ENCODE results near the gene ZDHHC12.
"Not testable (repeated sequence)": the region's sequence is repeated elsewhere in the genome, so short reads cannot be mapped to it uniquely, and the experiment has no call there.

Gene ZDHHC12

DNA sequence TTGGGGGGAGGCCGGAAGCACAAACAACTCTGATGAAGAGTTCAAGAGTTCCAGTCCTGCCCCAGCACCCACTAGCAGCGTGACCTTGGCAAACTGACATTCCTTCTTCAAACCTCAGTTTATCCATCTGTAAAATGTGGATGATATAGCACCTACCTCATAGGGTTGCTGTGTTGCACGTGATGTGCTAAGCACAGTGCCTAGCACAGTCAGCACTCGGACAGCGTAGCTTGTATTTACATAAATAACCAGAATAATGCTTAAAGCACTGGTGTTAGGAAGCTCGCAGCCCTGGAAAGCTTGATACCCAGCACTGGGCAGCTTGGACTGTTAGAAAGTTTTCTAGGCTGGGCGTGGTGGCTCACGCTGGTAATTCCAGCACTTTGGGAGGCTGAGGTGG, 16.5 kb downstream of the ZDHHC12 start:
- DNase-seq (ENCODE audit: low read depth in 2 of 2) = no peak

DNA sequence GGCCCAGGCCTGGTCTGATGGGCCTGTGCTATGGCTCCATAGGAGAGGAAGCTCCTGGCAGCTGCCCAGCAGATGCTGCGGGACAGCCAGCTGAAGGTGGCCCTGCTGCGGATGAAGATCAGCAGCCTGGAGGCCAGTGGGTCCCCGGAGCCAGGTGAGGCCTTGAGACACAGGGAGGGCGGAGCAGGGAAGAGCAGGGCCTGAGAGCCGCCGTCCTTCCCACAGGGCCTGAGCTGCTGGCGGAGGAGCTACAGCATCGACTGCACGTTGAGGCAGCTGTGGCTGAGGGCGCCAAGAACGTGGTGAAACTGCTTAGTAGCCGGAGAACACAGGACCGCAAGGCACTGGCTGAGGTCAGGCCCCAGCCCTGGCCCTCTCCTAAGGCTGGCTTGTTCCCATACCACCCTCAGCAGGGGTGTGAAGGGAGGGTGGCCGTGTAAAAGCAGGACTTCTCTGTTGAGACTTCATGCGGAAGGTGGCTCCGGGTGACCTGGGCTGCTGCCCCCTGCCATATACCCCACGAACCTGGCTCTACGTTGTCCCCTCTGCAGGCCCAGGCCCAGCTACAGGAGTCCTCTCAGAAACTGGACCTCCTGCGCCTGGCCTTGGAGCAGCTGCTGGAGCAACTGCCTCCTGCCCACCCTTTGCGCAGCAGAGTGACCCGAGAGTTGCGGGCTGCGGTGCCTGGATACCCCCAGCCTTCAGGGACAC, 17.1 kb downstream of the ZDHHC12 start:
- no peak for DNase-seq (ENCODE audit: low read depth in 2 of 2)

DNA sequence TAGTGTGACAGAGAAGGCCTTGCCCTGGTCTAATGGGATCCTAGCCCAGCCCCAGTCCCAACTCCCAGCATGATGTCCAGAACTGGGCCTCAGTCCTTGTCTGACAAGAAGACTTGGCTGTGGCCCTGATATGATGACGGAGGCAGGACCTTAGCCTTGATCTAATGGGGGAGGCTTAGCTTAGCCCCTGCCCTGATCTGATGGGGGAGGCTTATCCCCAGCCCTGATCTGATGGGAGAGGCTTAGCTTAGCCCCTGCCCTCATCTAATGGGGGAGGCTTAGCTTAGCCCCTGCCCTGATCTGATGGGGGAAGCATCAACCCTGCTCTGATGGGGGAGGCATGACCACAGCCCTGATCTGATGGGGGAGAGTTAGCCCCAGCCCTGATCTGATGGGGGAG, 17.9 kb downstream of the ZDHHC12 start:
- DNase-seq (ENCODE audit: low read depth in 2 of 2) = no peak

DNA sequence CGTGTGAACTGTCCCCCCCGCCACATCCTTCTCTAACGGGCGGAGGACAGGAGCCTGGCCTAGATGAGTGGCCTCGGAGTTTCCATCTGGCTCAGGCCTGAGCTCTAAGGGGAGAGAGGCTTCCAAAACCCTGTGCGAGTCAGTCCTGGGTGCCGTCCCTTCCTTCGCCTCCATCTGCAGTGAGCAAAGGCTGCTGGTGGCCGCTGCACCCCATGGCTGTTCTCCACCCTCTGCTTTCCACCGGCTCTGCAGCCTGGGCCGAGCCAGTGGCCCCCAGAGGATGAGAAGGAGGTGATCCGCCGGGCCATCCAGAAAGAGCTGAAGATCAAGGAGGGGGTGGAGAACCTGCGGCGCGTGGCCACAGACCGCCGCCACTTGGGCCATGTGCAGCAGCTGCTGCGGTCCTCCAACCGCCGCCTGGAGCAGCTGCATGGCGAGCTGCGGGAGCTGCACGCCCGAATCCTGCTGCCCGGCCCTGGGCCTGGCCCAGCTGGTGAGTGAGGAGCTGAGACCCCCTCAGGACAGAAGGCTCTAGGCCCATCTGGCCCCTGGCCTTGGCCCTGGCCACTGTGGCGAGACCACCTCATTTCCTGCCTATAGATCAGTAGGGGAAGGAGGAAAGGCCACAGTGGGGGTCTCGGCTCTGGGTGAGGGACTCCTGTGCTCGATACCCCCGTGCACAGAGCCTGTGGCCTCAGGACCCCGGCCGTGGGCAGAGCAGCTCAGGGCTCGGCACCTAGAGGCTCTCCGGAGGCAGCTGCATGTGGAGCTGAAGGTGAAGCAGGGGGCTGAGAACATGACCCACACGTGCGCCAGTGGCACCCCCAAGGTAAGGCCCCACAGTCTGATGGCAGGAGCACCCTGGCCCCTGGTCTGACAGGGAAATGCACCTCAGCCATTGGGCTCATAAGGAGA, 18.6 kb downstream of the ZDHHC12 start:
- no peak for DNase-seq (ENCODE audit: low read depth in 2 of 2)

DNA sequence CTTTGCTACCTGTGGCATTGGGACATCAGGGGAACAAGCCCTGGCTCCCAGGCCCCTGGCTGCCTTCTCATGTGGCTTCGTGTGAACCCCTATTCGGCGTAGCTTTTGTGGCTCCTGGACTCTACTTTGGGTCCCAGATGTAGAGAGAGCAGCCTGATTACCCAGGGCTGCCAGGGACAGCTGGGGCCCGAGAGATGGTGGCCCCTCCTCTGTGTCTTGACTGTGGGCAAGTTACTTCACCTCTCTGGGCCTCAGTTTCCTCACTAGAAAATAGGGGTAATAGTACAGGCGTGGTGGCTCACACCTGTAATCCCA, 19.6 kb downstream of the ZDHHC12 start:
- no peak for DNase-seq (ENCODE audit: low read depth in 2 of 2)

DNA sequence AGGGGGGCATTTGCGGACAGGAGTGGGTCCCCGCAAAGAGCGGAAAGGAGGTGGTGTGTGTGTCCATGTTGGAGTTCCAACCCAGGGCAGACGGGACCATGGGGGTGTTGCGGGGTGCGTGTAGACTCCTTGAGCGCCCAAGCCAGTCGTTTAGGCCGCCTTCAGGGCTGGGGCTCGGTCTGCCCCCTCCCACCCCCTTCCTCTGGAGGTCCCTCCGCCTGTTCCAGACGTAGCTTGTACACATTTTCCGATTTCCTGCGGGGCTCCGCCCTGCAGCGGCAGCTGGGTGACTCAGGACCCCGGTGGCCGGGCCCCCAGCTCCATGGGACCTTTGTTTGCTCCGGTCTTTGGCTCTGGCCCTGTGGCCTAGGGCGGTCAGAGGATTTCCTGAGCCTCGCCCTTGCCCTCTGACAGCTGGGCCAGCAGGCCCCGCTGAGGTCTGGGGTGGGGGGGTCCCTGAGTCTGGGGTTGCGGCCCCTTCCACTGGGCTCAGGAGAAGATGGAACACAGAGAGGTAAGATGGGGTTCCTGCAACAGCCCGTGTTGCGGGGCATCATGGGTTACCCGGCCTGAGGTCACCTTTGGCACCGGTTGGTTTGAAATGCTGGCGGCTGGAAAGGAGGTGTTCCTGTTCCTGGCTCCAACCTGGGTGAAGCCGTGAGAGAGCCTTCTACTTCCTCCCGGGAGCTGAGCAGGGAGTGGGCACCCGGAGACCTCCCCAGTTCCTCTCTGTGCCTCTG, 20.1 kb downstream of the ZDHHC12 start:
- DNase-seq (ENCODE audit: low read depth in 2 of 2) = no peak

DNA sequence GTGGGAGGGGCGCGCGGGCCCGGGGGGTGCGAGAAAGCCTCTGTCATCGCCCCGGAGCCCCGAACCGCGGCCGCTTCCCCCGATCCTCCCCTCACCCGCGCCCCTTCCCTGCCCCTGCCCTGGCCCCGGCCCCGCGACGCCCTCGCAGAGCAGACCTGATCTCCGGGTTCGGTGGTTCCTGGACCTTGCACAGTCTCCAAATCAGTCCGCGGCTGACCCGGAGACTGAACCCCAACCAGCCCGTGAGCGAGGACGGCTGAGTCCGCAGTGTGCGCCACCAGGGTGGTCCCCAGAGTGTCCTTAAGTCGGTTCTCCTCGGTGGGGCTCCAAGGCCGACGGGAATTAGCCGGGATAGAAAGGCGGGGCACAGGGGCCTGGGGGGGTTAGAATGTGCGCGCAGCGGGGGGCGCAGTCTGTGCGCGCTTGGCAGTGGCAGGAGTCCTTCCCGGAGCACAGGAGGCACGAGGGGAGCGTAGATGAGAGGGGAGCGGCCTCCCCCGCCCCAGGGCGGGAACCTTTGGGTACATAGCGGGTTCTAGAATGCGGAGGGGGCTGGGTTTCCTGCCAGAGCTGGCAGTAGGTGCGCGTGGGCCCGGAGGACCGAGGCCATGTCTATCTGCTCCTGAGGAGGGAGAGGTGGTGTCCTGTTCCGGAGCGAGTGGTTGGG, 20.8 kb downstream of the ZDHHC12 start:
- DNase-seq (ENCODE audit: low read depth in 2 of 2) = no peak

DNA sequence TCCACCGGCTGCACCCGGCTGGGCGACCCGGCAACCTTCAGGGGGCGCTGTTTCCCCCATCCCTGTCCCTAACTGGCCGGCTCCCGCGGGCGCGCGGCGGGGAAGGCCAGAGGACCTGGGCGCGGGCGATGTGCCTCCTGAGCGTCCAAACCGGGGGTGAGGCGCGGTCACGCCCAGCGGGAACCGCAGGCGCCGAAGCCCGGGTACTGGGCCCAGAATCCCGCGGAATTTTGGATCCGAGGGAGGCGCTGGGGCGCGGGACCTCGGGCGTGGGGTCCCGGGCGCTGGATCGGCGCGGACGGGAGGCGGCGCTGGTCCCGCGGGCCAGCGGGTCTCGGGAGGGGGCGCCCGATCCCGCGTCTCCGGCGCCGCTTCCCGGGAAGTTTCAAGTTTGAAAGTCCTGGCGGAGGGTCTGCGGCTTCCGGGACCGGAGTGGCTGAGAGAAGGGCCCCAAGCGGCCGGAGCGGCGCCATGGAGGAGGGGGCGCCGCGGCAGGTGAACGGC, 21.4 kb downstream of the ZDHHC12 start, which contains the start of gene PKN3:
PKN3 (plus strand) TSS at position 59 of the 504 bp plus-strand sequence; CDS start at position 472, 413 bp downstream.
- DNase-seq (ENCODE audit: low read depth in 2 of 2) = peak; percentile 69 to 78

DNA sequence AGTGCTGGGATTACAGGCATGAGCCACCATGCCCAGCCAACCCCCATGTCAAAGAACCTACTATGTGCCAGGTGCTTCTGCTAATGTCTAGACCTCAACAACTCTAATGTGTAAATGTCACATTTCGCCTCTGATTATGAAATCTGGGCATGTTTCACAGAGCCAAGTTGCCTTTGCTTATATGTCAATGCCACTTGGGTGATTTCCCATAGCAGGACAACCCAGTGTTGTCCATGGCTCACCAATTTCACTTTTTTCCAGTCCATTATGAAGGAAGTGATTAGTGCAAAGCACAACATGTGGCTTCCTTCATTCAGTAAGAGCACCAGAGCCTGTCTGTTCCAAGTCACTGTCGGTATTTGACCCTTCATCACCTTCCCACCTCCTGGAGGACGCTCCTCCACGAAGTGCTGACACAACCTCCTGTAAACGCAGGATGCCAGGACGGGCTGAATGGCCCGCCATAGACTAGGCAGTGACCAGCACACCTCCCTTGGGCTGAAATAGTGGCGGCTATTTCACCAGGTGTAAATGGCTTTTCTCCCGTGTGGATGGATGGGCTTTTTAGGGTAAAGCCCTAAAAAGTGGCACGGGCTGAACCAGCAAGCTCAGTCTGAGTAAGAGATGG, 22.6 kb downstream of the ZDHHC12 start:
- DNase-seq (ENCODE audit: low read depth in 2 of 2) = no peak

DNA sequence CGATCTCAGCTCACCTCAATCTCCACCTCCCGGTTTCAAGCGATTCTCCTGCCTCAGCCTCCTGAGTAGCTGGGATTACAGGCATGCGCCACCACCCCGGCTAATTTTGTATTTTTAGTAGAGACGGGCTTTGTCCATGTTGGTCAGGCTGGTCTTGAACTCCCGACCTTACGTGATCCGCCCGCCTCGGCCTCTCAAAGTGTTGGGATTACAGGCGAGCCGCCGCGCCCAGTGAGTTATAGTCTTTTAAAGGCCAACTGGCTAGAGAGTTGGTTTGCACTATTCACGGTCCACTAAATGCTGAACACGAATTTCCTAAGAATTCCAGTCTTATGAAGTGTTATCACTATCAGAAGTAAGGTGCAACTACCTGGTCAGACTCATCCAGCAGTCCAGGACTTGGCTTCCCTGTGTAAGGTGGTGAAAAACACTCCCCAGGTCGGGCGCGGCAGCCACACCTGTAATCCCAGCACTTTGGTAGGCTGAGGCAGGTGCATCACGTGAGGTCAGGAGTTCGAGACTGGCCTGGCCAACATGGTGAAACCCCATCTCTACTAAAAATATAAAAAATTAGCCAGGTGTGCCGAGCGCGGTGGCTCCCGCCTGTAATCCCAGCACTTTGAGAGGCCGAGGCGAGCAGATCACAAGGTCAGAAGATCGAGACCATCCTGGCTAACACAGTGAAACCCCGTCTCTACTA, 24.7 kb downstream of the ZDHHC12 start:
- DNase-seq (ENCODE audit: low read depth in 2 of 2) = not testable (repeated sequence)

DNA sequence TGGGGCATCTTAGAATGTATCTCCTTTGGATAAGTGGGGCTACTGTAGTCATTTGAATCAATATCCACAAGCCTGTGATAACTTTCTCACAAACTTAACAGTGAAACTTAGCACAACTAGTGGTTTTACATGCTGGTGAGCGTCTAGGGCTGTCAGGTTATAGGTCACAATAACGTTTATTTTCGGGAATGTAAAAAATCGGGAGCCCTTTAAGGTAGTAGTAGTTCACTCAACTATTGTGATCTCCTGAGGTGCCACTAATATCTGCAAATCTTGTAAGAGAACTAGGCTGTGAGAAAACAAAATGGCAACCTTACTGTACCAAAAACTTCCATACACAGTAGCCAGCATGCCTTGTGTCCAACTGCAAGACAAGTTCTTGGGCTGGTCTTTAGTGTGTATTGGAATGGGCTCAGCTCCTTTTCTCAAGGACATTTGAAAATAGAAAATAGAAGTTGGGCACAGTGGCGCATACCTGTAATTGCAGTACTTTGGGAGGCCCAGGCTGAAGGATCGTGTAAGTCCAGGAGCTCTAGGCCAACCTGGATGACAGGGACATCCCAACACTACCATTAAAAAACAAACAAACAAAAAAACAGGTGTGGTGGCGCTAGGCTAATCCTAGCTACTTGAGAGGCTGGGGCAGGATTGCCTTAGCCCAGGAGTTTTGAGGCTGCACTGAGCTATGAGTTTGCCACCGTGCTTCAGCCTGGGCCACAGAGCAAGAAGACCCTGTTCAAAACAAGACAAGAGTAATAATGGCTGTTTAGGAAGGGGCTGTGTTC, 26.8 kb downstream of the ZDHHC12 start:
- DNase-seq (ENCODE audit: low read depth in 2 of 2) = no peak

DNA sequence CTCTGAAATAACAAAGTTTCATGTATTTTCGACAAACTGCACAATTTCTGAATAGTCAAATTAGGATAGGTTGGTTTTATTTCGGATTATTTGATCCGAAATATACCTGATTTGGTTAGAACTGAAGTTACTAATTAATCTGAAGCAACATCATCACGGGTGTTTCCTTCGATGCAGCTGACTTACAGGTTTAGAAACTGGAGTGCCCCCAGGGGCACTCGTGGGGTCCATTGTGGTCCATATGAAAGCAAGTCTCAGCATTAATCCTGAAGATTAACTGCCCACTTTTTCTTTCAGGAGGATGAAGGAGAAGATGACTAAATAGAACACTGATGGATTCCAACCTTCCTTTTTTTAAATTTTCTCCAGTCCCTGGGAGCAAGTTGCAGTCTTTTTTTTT, 29.6 kb downstream of the ZDHHC12 start:
- DNase-seq (ENCODE audit: low read depth in 2 of 2) = no peak

DNA sequence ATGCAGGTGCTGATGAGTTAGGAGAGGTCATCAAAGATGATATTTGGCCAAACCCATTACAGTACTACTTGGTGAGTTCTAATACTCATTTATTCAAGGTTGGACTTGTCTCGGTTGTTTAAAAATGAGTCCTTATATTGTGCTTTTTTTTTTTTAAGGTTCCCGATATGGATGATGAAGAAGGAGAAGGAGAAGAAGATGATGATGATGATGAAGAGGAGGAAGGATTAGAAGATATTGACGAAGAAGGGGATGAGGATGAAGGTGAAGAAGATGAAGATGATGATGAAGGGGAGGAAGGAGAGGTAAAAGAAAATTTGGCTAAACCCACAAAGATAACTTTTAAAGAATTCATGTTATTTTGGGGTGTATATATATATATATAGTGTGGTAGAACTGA, 30.2 kb downstream of the ZDHHC12 start:
- DNase-seq (ENCODE audit: low read depth in 2 of 2) = not testable (repeated sequence)

DNA sequence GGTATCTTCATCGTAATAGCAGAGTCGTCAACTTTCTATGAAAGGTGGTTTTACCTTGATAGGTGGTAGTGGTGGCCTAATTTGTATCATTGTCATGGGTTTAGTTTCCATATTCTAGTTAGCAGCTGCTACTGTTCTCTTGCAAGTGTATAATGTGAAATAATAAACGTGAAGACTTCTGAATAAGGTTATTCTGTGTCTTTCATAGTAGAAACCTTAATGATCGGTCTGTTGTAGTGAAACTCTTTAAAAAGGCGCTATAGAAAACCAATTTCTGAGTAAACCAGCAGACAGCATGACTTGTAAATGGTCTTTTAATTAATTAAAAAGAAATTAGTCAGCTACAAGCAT, 33.3 kb downstream of the ZDHHC12 start:
- DNase-seq (ENCODE audit: low read depth in 2 of 2) = no peak

DNA sequence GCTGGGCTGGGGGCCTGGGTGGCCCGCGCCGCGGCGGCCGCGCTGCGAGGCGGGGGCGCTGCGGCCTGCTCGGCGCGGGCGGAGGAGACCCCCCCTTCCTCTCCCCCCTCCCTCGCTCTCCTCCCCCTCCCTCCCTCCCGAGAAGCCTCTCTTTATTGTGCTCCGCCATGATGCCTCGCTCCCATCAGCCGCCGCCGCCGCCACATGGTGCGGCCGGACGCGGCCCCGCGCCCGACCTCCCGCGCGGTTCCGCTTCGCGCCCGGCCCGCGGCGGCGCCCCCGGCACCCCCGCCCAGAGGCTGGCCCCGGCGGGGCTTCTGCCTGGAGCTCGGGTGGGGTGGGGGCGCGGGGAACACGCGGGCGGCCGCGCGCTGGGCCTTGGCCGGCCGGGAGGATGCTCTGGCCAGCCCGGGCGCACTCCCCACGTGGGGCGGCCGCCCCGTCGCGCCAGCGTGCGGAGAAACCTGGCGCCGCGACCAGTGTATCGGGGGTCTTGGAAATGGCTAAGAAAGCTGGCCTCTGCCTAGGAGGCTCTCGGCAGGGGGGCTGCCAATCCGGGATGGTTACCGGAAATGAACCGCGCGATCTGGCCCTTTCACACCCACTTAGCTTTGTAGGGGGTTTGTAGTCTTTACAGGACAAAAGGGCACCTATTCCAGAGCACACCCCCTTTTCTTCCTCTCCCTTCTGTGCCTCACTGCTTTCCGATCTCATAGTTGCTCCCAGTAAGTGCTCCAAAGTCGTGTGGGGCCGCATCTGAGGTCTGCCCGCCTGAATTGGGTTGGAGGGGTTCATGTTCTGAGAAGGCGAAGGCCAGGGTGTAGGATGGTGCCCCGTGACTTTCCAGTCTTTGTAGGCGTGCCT, 33.9 kb downstream of the ZDHHC12 start:
- peak in 1 of 2 donors; percentile 35 for DNase-seq (ENCODE audit: low read depth in 2 of 2)

DNA sequence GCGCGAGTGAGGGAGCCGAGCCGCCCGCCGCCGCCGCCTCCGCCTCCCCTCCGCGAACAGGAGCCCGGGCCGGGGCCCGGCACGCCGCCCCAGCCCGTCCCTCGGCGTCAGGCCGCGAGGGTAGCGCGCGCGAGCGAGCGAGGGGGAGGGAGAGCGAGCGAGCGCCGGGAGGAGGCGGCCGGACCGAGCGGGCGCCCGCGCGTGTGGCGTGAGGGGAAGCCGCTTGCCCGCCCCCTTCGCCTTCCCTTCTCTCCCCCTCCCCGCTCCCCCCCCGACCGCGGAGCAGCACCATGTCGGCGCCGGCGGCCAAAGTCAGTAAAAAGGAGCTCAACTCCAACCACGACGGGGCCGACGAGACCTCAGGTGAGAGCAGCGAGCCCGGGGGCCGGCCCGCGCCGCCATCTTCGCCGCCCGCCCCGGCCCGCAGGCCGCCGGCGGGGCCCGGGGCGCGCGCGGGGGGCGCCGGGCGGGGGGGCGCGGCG, 34.6 kb downstream of the ZDHHC12 start:
- peak; percentile 32 to 47 for DNase-seq (ENCODE audit: low read depth in 2 of 2)

DNA sequence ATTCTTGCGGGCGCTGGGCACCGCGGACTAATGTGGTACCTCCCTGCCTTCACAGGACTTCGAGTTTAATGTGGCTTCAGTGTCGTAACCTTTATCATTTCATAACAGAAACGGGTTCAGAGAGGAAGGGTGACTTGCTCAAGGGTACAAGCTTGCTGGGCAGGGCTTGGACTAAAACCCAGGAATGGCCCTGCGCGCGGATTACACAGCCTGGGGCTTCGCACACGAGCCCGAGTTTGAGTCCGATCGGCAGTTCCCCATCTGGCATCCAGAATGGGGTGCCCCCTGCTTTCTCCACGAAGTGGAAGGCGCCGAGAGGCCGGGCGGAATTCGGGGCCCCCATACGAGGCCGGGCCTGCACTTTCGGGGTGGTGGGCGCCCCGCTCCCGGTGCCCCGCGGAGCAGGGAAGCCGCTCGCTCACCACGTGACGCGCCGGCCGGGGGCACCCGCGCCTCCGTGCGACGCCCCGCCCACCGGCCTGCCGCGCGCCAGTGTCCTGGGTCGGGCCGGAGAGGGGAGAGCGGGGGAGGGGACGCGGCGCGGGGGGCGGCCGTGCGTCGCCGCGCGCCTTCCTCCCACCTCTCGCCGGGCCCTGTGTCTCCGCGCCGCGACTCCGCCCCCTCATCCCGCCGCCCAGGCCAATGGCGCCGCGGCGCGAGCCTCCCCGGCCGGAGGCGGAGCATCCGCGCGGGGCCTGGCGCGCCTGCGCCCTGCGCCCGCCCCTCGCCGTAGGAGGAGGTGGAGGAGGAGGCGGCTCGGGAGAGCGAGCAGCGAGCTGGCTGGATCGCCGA, 35.2 kb downstream of the ZDHHC12 start, which contains the start of gene SET:
SET (plus strand) TSS at position 722 of the 792 bp plus-strand sequence. CDS start 361 bp downstream, outside the sequence.
- DNase-seq (ENCODE audit: low read depth in 2 of 2) = peak; percentile 80 to 90

DNA sequence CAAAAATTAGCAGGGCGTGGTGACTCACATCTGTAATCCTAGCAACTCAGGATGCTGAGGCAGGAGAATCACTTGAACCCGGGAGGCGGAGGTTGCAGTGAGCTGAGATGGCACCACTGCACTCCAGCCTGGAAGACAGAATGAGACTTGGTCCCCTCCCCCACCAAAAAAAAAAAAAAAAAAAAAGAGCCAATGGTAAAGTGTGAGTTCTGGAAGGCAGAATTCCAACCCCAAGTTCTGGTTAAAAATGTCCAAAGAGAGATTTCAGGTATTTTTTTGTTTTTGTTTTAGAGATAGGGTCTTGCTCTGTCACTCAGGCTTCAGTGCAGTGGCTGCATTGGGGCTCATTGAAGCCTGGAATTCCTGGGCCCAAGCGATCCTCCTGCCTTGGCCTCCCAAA, 36.5 kb downstream of the ZDHHC12 start:
- no peak for DNase-seq (ENCODE audit: low read depth in 2 of 2)

Data from stimulated activated CD8-positive, alpha-beta memory T cell treated with anti-CD3 and anti-CD28 coated beads, Interleukin-2, amount 100 ng/mL, for 1 hour (primary cell).